ENCODE data around the gene RCAN2.

Gene RCAN2

DNA sequence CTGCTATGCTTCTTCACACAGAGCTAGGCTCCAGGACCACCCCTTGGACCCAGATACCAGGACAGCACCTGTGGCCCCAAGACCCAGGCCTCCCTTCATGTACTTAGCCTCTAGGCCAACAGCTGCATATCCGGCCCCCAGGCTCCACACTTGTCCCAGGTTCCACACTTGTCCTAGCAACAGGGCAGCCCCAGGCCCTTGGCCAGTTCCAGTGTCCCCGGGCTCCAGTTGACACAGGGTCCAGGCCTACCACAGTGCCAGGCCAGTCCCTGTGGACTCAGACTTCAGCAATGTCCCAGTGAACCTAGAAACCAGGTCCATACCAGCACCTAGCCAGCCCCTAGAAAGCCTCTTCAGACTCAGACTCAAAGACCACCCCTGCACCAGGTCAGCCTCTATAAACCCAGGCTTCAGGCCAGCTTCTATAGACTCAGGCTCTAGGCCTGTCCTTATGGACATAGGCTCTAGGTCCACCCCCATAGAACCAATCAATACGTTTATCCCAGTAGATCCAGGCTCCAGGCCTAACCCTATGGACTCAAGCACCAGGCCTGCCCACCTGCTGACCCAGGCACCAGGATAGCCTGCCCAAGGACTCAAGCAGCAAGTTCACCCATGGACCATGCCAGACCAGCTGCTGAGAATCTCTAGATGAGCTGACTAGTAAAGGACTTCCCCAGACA is 46.3 kb downstream of the RCAN2 start:
- ATAC-seq, result no peak
- TF ChIP-seq ZNF70 (CRISPR knock-in tag; IDR thresholded peaks at IDR 0.05) (no peak), SNAI2 (CRISPR knock-in tag; IDR thresholded peaks at IDR 0.05) (no peak), ZFP3 (CRISPR knock-in tag; IDR thresholded peaks at IDR 0.05) (no peak), ZFP30 (CRISPR knock-in tag; IDR thresholded peaks at IDR 0.05) (no peak), RARB (CRISPR knock-in tag; IDR thresholded peaks at IDR 0.05) (no peak), PPARA (CRISPR knock-in tag; IDR thresholded peaks at IDR 0.05; ENCODE audit: borderline replicate concordance) (no peak)
- TF ChIP-seq, protein P1, sequence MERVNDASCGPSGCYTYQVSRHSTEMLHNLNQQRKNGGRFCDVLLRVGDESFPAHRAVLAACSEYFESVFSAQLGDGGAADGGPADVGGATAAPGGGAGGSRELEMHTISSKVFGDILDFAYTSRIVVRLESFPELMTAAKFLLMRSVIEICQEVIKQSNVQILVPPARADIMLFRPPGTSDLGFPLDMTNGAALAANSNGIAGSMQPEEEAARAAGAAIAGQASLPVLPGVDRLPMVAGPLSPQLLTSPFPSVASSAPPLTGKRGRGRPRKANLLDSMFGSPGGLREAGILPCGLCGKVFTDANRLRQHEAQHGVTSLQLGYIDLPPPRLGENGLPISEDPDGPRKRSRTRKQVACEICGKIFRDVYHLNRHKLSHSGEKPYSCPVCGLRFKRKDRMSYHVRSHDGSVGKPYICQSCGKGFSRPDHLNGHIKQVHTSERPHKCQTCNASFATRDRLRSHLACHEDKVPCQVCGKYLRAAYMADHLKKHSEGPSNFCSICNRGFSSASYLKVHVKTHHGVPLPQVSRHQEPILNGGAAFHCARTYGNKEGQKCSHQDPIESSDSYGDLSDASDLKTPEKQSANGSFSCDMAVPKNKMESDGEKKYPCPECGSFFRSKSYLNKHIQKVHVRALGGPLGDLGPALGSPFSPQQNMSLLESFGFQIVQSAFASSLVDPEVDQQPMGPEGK (CRISPR knock-in tag; IDR thresholded peaks at IDR 0.05; ENCODE audit: borderline replicate concordance), result no peak

DNA sequence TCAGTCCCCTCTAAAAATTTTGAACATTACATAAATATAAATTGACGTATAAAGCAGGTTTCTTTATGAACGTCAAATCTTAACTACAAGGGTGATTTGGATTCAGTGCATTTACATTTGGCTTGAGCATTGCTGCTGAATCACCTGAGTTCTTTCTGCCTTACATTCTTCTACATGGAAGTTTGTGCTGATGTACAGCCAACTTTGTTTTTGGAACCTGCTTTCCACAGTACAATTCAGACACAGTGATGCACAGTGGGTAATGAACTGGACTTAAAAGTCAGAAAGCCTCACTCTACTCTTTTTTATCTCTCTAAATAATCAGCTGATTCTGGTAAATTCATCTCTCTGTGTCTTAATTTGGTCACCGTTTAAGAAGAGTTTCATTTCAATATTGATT is 47.6 kb downstream of the RCAN2 start:
- TF ChIP-seq TCF4 (CRISPR knock-in tag; IDR thresholded peaks at IDR 0.05; ENCODE audit: borderline replicate concordance) (no peak), ESRRG (CRISPR knock-in tag; IDR thresholded peaks at IDR 0.05) (no peak), BACH2 (CRISPR knock-in tag; IDR thresholded peaks at IDR 0.05; ENCODE audit: borderline replicate concordance) (no peak), ZNF70 (CRISPR knock-in tag; IDR thresholded peaks at IDR 0.05) (no peak), ARNTL (CRISPR knock-in tag; IDR thresholded peaks at IDR 0.05; ENCODE audit: borderline replicate concordance, low read depth) (no peak), SNAI2 (CRISPR knock-in tag; IDR thresholded peaks at IDR 0.05) (no peak)
- TF ChIP-seq, protein P2, sequence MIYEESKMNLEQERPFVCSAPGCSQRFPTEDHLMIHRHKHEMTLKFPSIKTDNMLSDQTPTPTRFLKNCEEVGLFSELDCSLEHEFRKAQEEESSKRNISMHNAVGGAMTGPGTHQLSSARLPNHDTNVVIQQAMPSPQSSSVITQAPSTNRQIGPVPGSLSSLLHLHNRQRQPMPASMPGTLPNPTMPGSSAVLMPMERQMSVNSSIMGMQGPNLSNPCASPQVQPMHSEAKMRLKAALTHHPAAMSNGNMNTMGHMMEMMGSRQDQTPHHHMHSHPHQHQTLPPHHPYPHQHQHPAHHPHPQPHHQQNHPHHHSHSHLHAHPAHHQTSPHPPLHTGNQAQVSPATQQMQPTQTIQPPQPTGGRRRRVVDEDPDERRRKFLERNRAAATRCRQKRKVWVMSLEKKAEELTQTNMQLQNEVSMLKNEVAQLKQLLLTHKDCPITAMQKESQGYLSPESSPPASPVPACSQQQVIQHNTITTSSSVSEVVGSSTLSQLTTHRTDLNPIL (CRISPR knock-in tag; IDR thresholded peaks at IDR 0.05; ENCODE audit: low read depth), result no peak
- ATAC-seq, result no peak

DNA sequence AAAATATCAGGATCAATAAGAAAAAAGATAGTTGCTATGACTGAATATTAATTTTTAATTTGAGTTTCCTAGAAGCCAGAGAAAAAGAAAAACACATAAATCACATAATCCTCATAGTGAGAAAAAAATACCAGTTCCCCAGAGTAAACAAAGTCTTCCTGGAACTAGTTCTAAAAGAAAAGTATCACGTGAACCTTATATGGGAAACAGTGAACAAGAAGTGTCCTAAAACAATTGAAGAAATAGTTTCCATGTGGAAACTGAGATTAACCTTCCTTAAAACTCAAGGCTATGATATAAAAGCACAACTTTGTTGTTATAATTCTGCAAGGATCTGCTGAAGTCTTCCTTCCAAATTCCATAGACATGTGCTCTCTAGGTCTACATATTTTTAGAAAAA is 50.6 kb downstream of the RCAN2 start:
- no peak for ATAC-seq
- TF ChIP-seq ZC3H10 (CRISPR knock-in tag; IDR thresholded peaks at IDR 0.05), result no peak
- TF ChIP-seq, protein P3, sequence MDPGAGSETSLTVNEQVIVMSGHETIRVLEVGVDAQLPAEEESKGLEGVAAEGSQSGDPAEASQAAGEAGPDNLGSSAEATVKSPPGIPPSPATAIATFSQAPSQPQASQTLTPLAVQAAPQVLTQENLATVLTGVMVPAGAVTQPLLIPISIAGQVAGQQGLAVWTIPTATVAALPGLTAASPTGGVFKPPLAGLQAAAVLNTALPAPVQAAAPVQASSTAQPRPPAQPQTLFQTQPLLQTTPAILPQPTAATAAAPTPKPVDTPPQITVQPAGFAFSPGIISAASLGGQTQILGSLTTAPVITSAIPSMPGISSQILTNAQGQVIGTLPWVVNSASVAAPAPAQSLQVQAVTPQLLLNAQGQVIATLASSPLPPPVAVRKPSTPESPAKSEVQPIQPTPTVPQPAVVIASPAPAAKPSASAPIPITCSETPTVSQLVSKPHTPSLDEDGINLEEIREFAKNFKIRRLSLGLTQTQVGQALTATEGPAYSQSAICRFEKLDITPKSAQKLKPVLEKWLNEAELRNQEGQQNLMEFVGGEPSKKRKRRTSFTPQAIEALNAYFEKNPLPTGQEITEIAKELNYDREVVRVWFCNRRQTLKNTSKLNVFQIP (CRISPR knock-in tag; IDR thresholded peaks at IDR 0.05; ENCODE audit: borderline replicate concordance, low read depth), result no peak
- TF ChIP-seq TOX (CRISPR knock-in tag; IDR thresholded peaks at IDR 0.05; ENCODE audit: borderline replicate concordance), result no peak
- TF ChIP-seq SNAI2 (CRISPR knock-in tag; IDR thresholded peaks at IDR 0.05), result no peak
- TF ChIP-seq, protein P4, sequence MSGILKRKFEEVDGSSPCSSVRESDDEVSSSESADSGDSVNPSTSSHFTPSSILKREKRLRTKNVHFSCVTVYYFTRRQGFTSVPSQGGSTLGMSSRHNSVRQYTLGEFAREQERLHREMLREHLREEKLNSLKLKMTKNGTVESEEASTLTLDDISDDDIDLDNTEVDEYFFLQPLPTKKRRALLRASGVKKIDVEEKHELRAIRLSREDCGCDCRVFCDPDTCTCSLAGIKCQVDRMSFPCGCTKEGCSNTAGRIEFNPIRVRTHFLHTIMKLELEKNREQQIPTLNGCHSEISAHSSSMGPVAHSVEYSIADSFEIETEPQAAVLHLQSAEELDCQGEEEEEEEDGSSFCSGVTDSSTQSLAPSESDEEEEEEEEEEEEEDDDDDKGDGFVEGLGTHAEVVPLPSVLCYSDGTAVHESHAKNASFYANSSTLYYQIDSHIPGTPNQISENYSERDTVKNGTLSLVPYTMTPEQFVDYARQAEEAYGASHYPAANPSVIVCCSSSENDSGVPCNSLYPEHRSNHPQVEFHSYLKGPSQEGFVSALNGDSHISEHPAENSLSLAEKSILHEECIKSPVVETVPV (CRISPR knock-in tag; IDR thresholded peaks at IDR 0.05), result no peak
- no peak for TF ChIP-seq PPARA (CRISPR knock-in tag; IDR thresholded peaks at IDR 0.05; ENCODE audit: borderline replicate concordance)
- TF ChIP-seq ZFP30 (CRISPR knock-in tag; IDR thresholded peaks at IDR 0.05), result no peak
- TF ChIP-seq, protein P1 (CRISPR knock-in tag; IDR thresholded peaks at IDR 0.05; ENCODE audit: borderline replicate concordance), result no peak
- no peak for TF ChIP-seq ARNTL (CRISPR knock-in tag; IDR thresholded peaks at IDR 0.05; ENCODE audit: borderline replicate concordance, low read depth)
- TF ChIP-seq ISL1 (CRISPR knock-in tag; IDR thresholded peaks at IDR 0.05), result no peak
- TF ChIP-seq, protein P5, sequence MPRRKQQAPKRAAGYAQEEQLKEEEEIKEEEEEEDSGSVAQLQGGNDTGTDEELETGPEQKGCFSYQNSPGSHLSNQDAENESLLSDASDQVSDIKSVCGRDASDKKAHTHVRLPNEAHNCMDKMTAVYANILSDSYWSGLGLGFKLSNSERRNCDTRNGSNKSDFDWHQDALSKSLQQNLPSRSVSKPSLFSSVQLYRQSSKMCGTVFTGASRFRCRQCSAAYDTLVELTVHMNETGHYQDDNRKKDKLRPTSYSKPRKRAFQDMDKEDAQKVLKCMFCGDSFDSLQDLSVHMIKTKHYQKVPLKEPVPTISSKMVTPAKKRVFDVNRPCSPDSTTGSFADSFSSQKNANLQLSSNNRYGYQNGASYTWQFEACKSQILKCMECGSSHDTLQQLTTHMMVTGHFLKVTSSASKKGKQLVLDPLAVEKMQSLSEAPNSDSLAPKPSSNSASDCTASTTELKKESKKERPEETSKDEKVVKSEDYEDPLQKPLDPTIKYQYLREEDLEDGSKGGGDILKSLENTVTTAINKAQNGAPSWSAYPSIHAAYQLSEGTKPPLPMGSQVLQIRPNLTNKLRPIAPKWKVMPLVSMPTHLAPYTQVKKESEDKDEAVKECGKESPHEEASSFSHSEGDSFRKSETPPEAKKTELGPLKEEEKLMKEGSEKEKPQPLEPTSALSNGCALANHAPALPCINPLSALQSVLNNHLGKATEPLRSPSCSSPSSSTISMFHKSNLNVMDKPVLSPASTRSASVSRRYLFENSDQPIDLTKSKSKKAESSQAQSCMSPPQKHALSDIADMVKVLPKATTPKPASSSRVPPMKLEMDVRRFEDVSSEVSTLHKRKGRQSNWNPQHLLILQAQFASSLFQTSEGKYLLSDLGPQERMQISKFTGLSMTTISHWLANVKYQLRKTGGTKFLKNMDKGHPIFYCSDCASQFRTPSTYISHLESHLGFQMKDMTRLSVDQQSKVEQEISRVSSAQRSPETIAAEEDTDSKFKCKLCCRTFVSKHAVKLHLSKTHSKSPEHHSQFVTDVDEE (CRISPR knock-in tag; IDR thresholded peaks at IDR 0.05), result no peak
- TF ChIP-seq, protein P2 (CRISPR knock-in tag; IDR thresholded peaks at IDR 0.05; ENCODE audit: low read depth), result no peak
- TF ChIP-seq ZNF8 (CRISPR knock-in tag; IDR thresholded peaks at IDR 0.05), result no peak
- TF ChIP-seq OSR1 (CRISPR knock-in tag; IDR thresholded peaks at IDR 0.05), result no peak
- no peak for TF ChIP-seq ESRRG (CRISPR knock-in tag; IDR thresholded peaks at IDR 0.05)
- no peak for TF ChIP-seq ZFP3 (CRISPR knock-in tag; IDR thresholded peaks at IDR 0.05)
- no peak for TF ChIP-seq BACH2 (CRISPR knock-in tag; IDR thresholded peaks at IDR 0.05; ENCODE audit: borderline replicate concordance)
- no peak for TF ChIP-seq CSDC2 (CRISPR knock-in tag; IDR thresholded peaks at IDR 0.05)
- TF ChIP-seq RARB (CRISPR knock-in tag; IDR thresholded peaks at IDR 0.05), result no peak

All from SK-N-SH treated with all-trans-retinoic acid at 6 μM for 48 hours (cell line).